GM04503 (cell line): ENCODE results near the gene CRELD1.

Source experiments
- DNase-seq: peaks from one replicate; pipeline ENCODE4 v3.0.0-alpha.2; 2012; ENCODE audit warnings: low read depth

The CRELD1 gene

GRCh38 chr3:9903904-9904303 lies 29.7 kb upstream of the CRELD1 start:
- DNase-seq: no peak

- DNase-seq: no peak
Observed at GRCh38 chr3:9906480-9906879, 27.2 kb upstream of the CRELD1 start.

- no peak for DNase-seq
Observed at GRCh38 chr3:9908286-9908685, 25.3 kb upstream of the CRELD1 start.

- DNase-seq: no peak
Observed at GRCh38 chr3:9909221-9910013, 24.2 kb upstream of the CRELD1 start.

- DNase-seq: no peak
Observed at GRCh38 chr3:9911863-9912262, 21.8 kb upstream of the CRELD1 start.

GRCh38 chr3:9912294-9912935 lies 21.2 kb upstream of the CRELD1 start:
- DNase-seq: no peak

- no peak for DNase-seq
Observed at GRCh38 chr3:9913601-9914000, 20.0 kb upstream of the CRELD1 start.

- no peak for DNase-seq
Observed at GRCh38 chr3:9914011-9914410, 19.6 kb upstream of the CRELD1 start.

- no peak for DNase-seq
Observed at GRCh38 chr3:9914559-9915253, 18.9 kb upstream of the CRELD1 start.

- DNase-seq: no peak
Observed at GRCh38 chr3:9915254-9916141, 18.1 kb upstream of the CRELD1 start.

GRCh38 chr3:9916346-9916733 lies 17.3 kb upstream of the CRELD1 start:
- no peak for DNase-seq

- no peak for DNase-seq
Observed at GRCh38 chr3:9916734-9917680, 16.6 kb upstream of the CRELD1 start, which contains the start of gene IL17RC. TSS of gene IL17RC (plus strand) at chr3:9917098. CDS start at chr3:9917316, 218 bp downstream.

- DNase-seq: no peak
Observed at GRCh38 chr3:9917820-9918219, 15.8 kb upstream of the CRELD1 start.

GRCh38 chr3:9918261-9919038 lies 15.2 kb upstream of the CRELD1 start:
- no peak for DNase-seq

GRCh38 chr3:9928158-9928557 lies 5.5 kb upstream of the CRELD1 start:
- DNase-seq: no peak

- no peak for DNase-seq
Observed at GRCh38 chr3:9930804-9931418, 2.7 kb upstream of the CRELD1 start.

GRCh38 chr3:9932535-9932842 lies 1.1 kb upstream of the CRELD1 start:
- DNase-seq: no peak

GRCh38 chr3:9932843-9933560 lies 632 bp upstream of the CRELD1 start:
- DNase-seq: no peak

- DNase-seq: no peak
Observed at GRCh38 chr3:9934235-9934621, 594 bp downstream of the CRELD1 start.
